GM21390 (cell line): ENCODE data around the gene NEGR1.

ENCODE experiments used
- ATAC-seq: cut with Tn5 transposase; IDR thresholded peaks from one replicate; pipeline ENCODE4 v1.9.1; 2021; ENCODE audit not compliant: unreplicated experiment

The NEGR1 gene

GRCh38 chr1:71510725-71511124 lies 771.6 kb downstream of the NEGR1 start:
- ATAC-seq: no peak

GRCh38 chr1:71509051-71509595 lies 773.2 kb downstream of the NEGR1 start:
- ATAC-seq: no peak

- ATAC-seq: no peak
Observed at GRCh38 chr1:71502006-71502405, 780.3 kb downstream of the NEGR1 start.

DNA sequence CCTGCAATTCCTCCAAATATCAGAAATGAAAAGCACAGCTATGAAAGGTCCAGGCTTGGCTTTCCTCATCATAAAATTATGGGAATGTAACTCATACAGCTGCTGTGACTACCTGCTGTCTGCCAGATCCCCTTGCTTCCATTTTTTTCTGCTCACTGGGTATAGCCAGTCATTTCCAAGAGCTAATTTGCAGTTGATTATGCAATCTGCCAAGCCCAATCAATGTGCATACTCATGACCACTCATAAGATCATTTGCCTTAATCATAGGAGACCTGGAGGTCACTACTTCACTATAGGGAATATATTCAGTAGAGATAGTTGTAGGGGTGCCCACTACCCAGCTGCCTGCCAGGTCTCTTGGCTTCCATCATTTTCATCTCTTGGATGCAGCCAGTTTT lies 783.8 kb downstream of the NEGR1 start:
- ATAC-seq: no peak

- ATAC-seq: no peak
Observed at GRCh38 chr1:71494163-71494562, 788.2 kb downstream of the NEGR1 start.

DNA sequence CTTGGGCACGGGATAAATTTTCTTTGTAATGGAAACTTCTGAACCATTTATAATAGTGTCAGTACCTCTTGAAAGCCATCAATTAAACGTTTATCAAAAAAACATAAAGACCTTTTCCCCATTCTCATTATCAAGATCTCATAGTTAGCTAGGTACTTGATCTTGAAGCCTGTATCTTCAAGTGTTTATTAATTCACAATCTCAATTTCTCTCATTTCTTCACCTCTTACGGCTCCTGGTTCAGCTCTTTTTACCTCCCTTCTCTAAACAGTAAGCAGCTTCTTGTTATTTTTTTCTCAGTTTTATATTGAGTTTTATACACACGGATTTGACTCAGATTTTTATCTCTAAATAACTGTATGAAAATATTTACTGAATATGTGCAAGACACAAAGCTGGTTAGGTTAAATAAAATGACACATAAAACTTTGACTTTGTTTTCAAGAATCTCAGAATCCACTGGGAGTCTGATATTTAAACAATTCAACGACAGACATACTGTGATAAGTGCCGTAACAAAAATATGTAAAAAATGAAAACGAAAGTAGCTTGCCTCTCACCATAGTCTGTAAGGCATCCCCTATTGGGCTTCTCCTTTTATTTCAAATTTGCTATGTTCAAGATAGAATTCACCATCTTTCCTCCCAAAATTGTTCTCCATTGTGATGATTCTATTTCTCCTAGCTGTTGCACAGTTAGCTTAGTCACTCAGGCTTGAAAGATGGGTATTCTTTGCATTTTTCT lies 789.9 kb downstream of the NEGR1 start:
- ATAC-seq: no peak

- ATAC-seq: no peak
Observed at GRCh38 chr1:71490432-71490831, 791.9 kb downstream of the NEGR1 start.

- ATAC-seq: no peak
Observed at GRCh38 chr1:71488555-71489252, 793.6 kb downstream of the NEGR1 start.

- no peak for ATAC-seq
Observed at GRCh38 chr1:71473331-71473730, 809.0 kb downstream of the NEGR1 start.

DNA sequence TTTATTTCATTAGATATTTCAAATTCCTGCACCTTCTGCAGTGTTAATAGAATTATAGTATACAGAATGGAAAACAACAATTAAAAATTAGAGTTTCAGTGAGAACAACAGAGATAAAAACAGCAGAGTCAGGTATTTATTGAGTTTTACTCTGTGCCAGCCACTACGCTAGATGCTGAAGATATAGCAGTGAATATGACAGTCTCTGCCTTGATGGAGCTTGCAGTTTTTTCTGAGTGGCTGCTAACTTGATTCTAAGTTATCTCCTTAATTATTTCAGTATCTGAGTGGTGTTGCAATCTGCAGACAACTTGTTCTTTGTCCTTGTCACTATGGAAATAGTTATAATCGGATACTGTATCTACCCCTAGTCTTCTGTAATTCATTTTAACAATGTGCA lies 817.2 kb downstream of the NEGR1 start:
- no peak for ATAC-seq

DNA sequence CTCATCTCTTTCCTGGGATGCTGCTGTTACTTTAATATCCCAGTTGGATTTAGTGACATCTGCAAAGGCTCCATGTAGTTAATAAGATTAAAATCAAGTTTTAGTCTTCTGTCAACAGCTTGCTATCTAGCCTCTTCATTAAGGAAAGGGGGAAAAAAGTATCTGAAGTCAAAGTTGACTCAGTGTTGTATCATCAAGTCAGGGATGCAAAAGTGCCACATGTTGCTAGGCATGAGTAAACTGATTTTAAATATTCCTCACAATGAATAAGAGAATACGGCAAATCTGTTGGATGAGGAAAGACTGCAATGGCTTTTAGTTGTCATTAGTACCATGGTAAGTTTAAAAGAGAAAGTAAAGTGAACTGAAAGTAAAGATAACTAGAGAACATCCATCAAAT lies 818.3 kb downstream of the NEGR1 start:
- ATAC-seq: no peak

GRCh38 chr1:71463144-71463543 lies 819.2 kb downstream of the NEGR1 start:
- ATAC-seq: no peak

GRCh38 chr1:71462247-71462646 lies 820.1 kb downstream of the NEGR1 start:
- no peak for ATAC-seq

- ATAC-seq: no peak
Observed at GRCh38 chr1:71461416-71461815, 820.9 kb downstream of the NEGR1 start.

GRCh38 chr1:71448444-71448843 lies 833.9 kb downstream of the NEGR1 start:
- ATAC-seq: no peak

GRCh38 chr1:71438626-71439025 lies 843.7 kb downstream of the NEGR1 start:
- ATAC-seq: no peak

DNA sequence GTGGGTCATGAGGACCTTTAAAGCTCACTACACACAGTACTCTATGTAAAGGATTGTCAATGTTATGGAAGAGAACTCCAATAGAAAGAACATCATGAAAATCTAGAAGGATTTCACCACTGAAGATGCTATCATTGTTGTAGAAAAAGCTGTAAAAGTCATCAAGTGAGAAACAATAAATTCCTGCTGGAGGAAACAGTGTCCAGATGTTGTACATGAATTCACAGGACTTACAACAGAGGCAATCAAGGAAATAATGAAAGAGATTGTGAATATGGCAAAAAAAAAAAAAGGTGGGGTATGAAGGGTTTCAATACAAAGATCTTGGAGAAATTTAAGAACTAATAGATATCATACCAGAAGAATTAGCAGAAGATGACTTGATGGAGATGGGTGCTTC lies 846.4 kb downstream of the NEGR1 start:
- no peak for ATAC-seq

GRCh38 chr1:71434240-71434639 lies 848.1 kb downstream of the NEGR1 start:
- no peak for ATAC-seq

- no peak for ATAC-seq
Observed at GRCh38 chr1:71428029-71428428, 854.3 kb downstream of the NEGR1 start.

GRCh38 chr1:71427066-71427465 lies 855.3 kb downstream of the NEGR1 start:
- no peak for ATAC-seq

- ATAC-seq: no peak
Observed at GRCh38 chr1:71424536-71424935, 857.8 kb downstream of the NEGR1 start.

DNA sequence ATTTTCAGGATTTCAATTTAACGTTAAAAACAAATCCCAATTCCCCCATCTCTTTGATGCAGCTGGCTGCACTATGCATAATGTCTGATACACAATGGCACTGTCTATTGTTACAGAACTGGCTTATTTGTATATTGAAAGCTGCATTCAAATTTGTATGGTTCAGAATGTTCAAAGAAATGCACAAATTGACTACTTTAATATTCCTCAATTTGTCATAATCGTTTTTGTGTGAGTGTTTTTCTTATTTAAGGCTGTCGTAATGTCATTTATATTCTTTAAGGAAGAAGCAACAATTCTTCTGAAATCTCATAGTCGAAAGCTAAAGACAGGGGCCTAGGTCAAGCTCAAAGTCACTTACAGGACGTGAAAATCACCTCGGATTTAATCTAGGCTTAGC lies 860.1 kb downstream of the NEGR1 start:
- ATAC-seq: no peak
